B cell (primary cell): ENCODE results near the gene DDX56. TPM values are rescaled to one million over a fixed set of nuclear protein-coding genes. Genes with fewer than 3 reads are reported as not detected.

ENCODE experiments used
- ATAC-seq: fragments of 200-7000 bp; cut with Tn5 transposase; one replicate; pipeline ENCODE4 v1.10.0; 2021; ENCODE audit warnings: low read depth, mild to moderate bottlenecking, moderate number of reproducible peaks, moderate library complexity
- CTCF ChIA-PET: fragments of 350-600 bp; sonication (Branson Sonifier 250); formaldehyde crosslinking; loops from one replicate; lab custom pipeline; 2021; ENCODE audit warnings: antibody characterized with exemption, inconsistent platforms; lab: Charles Lee
- POLR2A ChIA-PET: fragments of 350-600 bp; sonication (Branson Sonifier 250); formaldehyde crosslinking; loops from one replicate; lab custom pipeline; 2021; ENCODE audit warnings: antibody characterized with exemption; lab: Charles Lee
- DNase-seq: peaks from one replicate; pipeline ENCODE4 v3.0.0; 2013
- H2AFZ ChIP-seq: 2 replicates; pipeline ENCODE4 v1.6.1; 2012; ENCODE audit warnings: mild to moderate bottlenecking, low read depth, low read length; ENCODE audit not compliant: insufficient read depth, poor library complexity, severe bottlenecking
- H3K27ac ChIP-seq, 2 donors: 1 replicate in 1 of 2; 2 replicates in 1 of 2; pipeline ENCODE4 v1.5.1; 2012 to 2013; ENCODE audit warnings: low read length in 2 of 2, mild to moderate bottlenecking in 2 of 2, moderate library complexity in 1 of 2
- H3K27me3 ChIP-seq, 4 experiments: fragments of 200-600 bp in 1 of 4; sonication (generic) in 1 of 4; replicated peaks in 1 of 4; 1 replicate in 2 of 4; 2 replicates in 2 of 4; pipeline versions ENCODE4 v1.6.1 to v1.7.0; 2013 to 2016; ENCODE audit warnings: low read length in 3 of 4, mild to moderate bottlenecking in 2 of 4, mixed read lengths in 1 of 4, moderate library complexity in 1 of 4; ENCODE audit not compliant: insufficient read depth in 4 of 4, control insufficient read depth in 3 of 4; ENCODE audit errors: control extremely low read depth in 1 of 4
- H3K36me3 ChIP-seq, 2 experiments: replicated peaks in 1 of 2; 1 replicate in 1 of 2; 2 replicates in 1 of 2; pipeline versions ENCODE4 v1.6.1 to v1.7.1; 2013; ENCODE audit warnings: low read length in 1 of 2; ENCODE audit not compliant: insufficient read depth in 2 of 2, control insufficient read depth in 1 of 2; ENCODE audit errors: control extremely low read depth in 1 of 2, extremely low read depth in 1 of 2
- H3K4me1 ChIP-seq, 2 donors: fragments of 200-600 bp in 1 of 2; sonication (generic) in 1 of 2; 1 replicate in 1 of 2; 2 replicates in 1 of 2; pipeline versions ENCODE4 v1.5.1 to v1.6.1; 2013 to 2017; ENCODE audit warnings: low read length in 2 of 2; ENCODE audit not compliant: control insufficient read depth in 2 of 2, insufficient read depth in 2 of 2
- H3K4me2 ChIP-seq: replicated peaks from 2 replicates; pipeline ENCODE3; 2012; ENCODE audit warnings: mild to moderate bottlenecking, low read depth, low read length; ENCODE audit not compliant: poor library complexity, severe bottlenecking
- H3K4me3 ChIP-seq, 5 experiments: fragments of 200-600 bp in 1 of 5; sonication (generic) in 1 of 5; 1 replicate in 3 of 5; 2 replicates in 2 of 5; pipeline versions ENCODE4 v1.5.1 to v1.7.0; 2011 to 2016; ENCODE audit warnings: low read length in 4 of 5, mild to moderate bottlenecking in 4 of 5, low read depth in 2 of 5, control low read depth in 1 of 5, moderate library complexity in 1 of 5; ENCODE audit not compliant: insufficient read depth in 1 of 5; ENCODE audit errors: control extremely low read depth in 1 of 5, extremely low read depth in 1 of 5
- H3K79me2 ChIP-seq: fragments of 200-600 bp; sonication (generic); one replicate; pipeline ENCODE4 v1.6.0; 2016; ENCODE audit warnings: low read length; ENCODE audit not compliant: control insufficient read depth, insufficient read depth
- H3K9ac ChIP-seq: fragments of 200-600 bp; sonication (generic); 2 replicates; pipeline ENCODE4 v1.6.1; 2017; ENCODE audit warnings: mild to moderate bottlenecking, low read length, moderate library complexity
- H3K9me3 ChIP-seq, 3 donors: one replicate each; pipeline versions ENCODE4 v1.6.1 to v1.7.1; 2013; ENCODE audit warnings: low read length in 2 of 3; ENCODE audit not compliant: control insufficient read depth in 2 of 3, insufficient read depth in 1 of 3; ENCODE audit errors: control extremely low read depth in 1 of 3
- H4K20me1 ChIP-seq: 2 replicates; pipeline ENCODE4 v1.6.0; 2012; ENCODE audit warnings: mild to moderate bottlenecking, low read length; ENCODE audit not compliant: insufficient read depth, control insufficient read depth, poor library complexity, severe bottlenecking
- H3K27ac Mint-ChIP-seq: one replicate; pipeline ENCODE4 v1.8.0; 2021; ENCODE audit warnings: mixed read lengths
- H3K27me3 Mint-ChIP-seq: one replicate; pipeline ENCODE4 v1.8.0; 2021; ENCODE audit warnings: mixed read lengths
- H3K4me1 Mint-ChIP-seq: one replicate; pipeline ENCODE4 v1.8.0; 2021; ENCODE audit warnings: mixed read lengths
- H3K4me3 Mint-ChIP-seq: one replicate; pipeline ENCODE4 v1.8.0; 2021; ENCODE audit warnings: mixed read lengths
- H3K9me3 Mint-ChIP-seq: one replicate; pipeline ENCODE4 v1.8.0; 2022; ENCODE audit warnings: mixed read lengths; ENCODE audit not compliant: insufficient read depth
- CTCF ChIP-seq: fragments of 200-600 bp; IDR thresholded peaks from one replicate; pipeline ENCODE4 v1.8.0; 2022; ENCODE audit warnings: antibody characterized with exemption, mild to moderate bottlenecking
- EZH2 ChIP-seq: IDR thresholded peaks from 2 replicates; pipeline ENCODE4 v1.6.1; 2012; ENCODE audit warnings: borderline replicate concordance, low read depth, mild to moderate bottlenecking, moderate library complexity, low read length; ENCODE audit not compliant: insufficient read depth, poor library complexity, severe bottlenecking
- WGBS: methylation state at CpG from one replicate; pipeline ENCODE4 v1.1.5; 2013; ENCODE audit warnings: missing lambda C conversion rate; ENCODE audit not compliant: insufficient coverage; 5-methylcytosine and 5-hydroxymethylcytosine counted together
- intact Hi-C: fragments of 100-400 bp; cut with micrococcal nuclease; formaldehyde crosslinking; loops from one replicate; pipeline ENCODE4 v1.10.0; 2022
- polyA plus RNA-seq: library from polyadenylated mRNA; depleted of rRNA; stranded (reverse); fragments of >200 nt; gene quantifications from 2 replicates; pipeline ENCODE4 v1.2.3, GENCODE V29; 2012
- total RNA-seq, 2 donors: library from RNA; stranded (reverse); fragments of 120-200 nt in 1 of 2; gene quantifications; 1 replicate in 1 of 2; 2 replicates in 1 of 2; pipeline versions ENCODE4 v1.2.3 to v1.2.4, GENCODE V29; 2013 to 2022

The DDX56 gene
- total and polyA plus RNA-seq, 2 donors (not counting 1 experiment from before 2014, with no cell fraction given), result 88.2 to 102 TPM

DNA sequence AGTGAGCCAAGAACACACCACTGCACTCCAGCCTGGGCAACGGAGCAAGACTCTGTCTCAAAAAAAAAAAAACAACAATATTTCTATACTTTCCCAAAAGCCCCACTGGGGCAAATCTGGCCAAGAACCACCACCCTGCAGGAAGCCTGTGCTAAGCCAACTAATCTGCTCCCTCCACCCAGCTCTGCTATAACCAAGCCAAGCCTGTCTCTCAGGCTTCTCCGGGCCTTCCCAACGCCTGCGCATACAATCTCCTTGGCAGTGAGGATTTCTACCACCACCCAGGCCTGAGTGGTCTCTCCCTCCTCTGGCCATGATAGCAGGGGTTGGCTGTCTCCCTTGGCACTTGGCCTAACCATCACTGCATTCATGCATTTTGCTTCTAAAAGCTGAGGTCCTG, 14.2 kb downstream of the DDX56 start:
- Histone ChIP-seq H3K4me1 (peaks cover 0 to 2% of the 10 kb centered on the region in 2 donors), H4K20me1 (peaks cover 3% of the 10 kb centered on the region), H2AFZ (no peak overlapping the region), H3K27ac (no peak overlapping the region), H3K4me2 (no peak overlapping the region), H3K36me3 (peaks cover 0 to 7% of the 10 kb centered on the region in 2 experiments), H3K9ac (no peak overlapping the region), H3K27me3 (no peaks in the 10 kb centered on the region), H3K79me2 (no peaks in the 10 kb centered on the region), H3K4me3 (no peak overlapping the region), H3K9me3 (no peaks in the 10 kb centered on the region)
- Mint-ChIP-seq H3K27ac (no peak overlapping the region), H3K27me3 (no peaks in the 10 kb centered on the region), H3K4me3 (no peak overlapping the region), H3K9me3 (no peaks in the 10 kb centered on the region), H3K4me1 (no peaks in the 10 kb centered on the region)
- DNase-seq (no peak), ATAC-seq (no peak)
- intact Hi-C loops, result no loop called here
- CTCF ChIA-PET, result no interaction called here
- 100% methylated on average over 3 of the region's 4 CpGs for WGBS
- TF ChIP-seq CTCF (no peak), EZH2 (no peak)
- POLR2A ChIA-PET, result no interaction called here

DNA sequence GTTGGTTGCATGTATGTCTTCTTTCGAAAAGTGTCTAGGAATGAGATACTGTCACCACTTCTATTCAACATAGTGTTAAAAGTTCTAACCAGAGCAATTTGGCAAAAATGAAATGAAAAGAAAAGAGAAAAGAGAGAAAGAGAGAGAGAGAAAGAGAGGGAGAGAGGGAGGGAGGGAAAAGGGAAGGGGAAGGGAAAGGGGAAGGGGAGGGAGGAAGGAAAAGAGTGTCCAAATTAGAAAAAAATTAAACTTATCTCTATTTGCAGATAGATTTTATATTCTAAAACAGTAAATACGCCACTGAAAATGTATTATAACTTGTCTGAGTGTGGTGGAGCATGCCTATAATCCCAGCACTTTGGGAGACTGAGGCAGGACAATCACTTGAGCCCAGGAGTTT, 16.2 kb downstream of the DDX56 start:
- Histone ChIP-seq H3K27me3 (no peaks in the 10 kb centered on the region), H2AFZ (no peak overlapping the region), H3K4me3 (no peak overlapping the region), H3K27ac (no peak overlapping the region), H4K20me1 (no peaks in the 10 kb centered on the region), H3K4me2 (no peak overlapping the region), H3K9ac (no peak overlapping the region), H3K36me3 (no peaks in the 10 kb centered on the region), H3K79me2 (no peaks in the 10 kb centered on the region), H3K4me1 (peaks cover 0 to 2% of the 10 kb centered on the region in 2 donors), H3K9me3 (no peaks in the 10 kb centered on the region)
- no peak for TF ChIP-seq EZH2
- no peak for TF ChIP-seq CTCF
- DNase-seq (no peak), ATAC-seq (no peak)
- Mint-ChIP-seq H3K27ac (no peak overlapping the region), H3K4me3 (no peak overlapping the region), H3K4me1 (no peaks in the 10 kb centered on the region), H3K9me3 (no peaks in the 10 kb centered on the region), H3K27me3 (peaks cover 3% of the 10 kb centered on the region)
- ChIA-PET POLR2A (no interaction called here), CTCF (no interaction called here)
- no CpG with 5 or more reads among the region's 2 CpGs for WGBS
- intact Hi-C loops, result no loop called here
